GM18511 (cell line): ENCODE data around the gene MIB2.

Source experiments
- ATAC-seq: cut with Tn5 transposase; IDR thresholded peaks from one replicate; pipeline ENCODE4 v1.9.1; 2021; ENCODE audit warnings: mild to moderate bottlenecking, moderate library complexity; ENCODE audit not compliant: unreplicated experiment

Gene MIB2

DNA sequence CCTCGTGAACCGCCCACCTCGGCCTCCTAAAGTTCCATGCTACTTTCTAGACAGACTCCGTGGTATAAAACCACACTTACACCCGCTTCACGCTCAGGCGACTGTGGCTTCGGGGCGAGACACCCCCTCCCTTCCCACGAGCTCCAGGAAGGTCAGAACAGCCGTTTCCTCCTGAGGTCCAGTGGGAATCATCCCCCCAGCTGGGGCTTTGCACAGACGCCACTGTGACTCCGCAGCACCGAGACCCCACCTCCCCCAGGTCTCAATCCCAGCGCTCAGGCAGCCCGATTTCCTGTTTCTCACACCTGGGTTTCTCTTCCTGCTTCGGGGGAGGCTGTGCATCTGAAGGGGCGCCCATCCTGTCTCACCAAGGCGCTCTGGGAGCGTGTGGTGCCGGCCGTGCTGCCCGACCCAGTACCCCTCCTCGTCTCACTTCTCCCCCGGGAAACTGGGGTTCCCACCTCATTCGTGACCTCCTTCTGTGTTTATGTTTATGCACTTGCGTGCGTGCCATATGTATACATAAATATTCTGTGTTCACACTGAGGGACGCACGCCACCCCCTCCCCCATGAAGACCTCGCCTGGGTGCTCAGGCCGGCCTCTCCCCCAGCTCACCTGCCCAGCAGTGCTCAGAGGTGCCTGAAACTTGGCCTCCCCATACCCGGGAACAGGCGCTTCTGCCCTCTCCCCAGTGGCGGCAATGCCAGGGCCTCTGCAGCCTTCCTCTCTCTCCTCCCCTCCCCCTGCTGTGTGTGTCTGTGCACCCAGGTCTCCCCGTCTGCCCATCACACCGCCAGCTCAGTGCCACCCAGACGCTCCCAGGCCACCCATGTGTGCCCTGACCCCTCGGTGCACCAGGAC, 62.6 kb downstream of the MIB2 start:
- ATAC-seq, result peak; percentile 77

DNA sequence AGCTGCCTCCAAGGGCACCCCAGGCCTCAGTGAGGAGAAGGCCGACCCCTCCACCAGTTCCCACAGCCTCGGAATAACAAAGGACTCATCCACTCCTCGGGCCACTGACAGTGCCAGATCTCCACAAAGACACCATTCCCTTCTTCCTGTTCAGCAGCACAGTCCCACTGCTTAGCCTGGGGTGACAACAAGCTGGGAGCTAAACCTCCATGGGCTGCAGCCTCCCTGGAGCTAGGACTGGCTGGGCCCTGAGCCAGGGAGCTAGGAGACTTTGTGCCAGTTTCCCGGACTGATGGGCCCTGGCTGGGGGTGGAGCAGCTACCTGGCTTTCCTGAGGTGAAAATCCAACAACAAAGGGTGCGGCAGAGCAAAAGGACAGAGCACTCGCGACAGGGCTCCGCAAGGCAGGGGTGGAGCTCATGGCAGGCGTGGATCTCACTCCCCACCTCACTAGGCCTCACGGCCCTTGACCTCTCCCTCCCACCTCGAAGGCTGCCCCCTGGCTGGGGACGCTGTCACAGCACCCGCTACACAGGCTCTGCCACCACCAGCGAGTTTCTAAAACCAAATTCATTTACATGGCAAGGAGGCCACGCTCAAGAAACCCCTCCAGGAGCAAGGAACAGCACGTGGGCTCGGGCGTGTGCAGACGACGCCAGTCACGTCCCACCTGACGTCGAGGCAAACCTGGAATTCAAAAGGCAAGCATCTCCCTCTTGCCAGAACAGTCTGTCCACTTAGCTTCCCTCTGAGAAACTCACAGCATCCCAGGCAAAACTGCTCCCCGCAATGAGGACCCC, 63.5 kb downstream of the MIB2 start:
- peak; percentile 5 for ATAC-seq
